ENCODE results near the gene DBF4.
A peak's percentile ranks its signal among the peaks of the same experiment; 100 is the strongest.
"Not testable (repeated sequence)": the region's sequence is repeated elsewhere in the genome, so short reads cannot be mapped to it uniquely, and the experiment has no call there.

The DBF4 gene

GRCh38 chr7:87876040-87876868 lies at the start of gene DBF4, which contains the start of gene SLC25A40:
Gene DBF4 (plus strand): TSS chr7:87876493. CDS start chr7:87876733, 240 bp downstream.
Gene SLC25A40 (minus strand): TSS chr7:87876360. CDS start chr7:87858727, 17,633 bp downstream.
- DNase-seq: peak; percentile 97

GRCh38 chr7:87828383-87828782 lies 47.9 kb upstream of the DBF4 start:
- not testable (repeated sequence) for DNase-seq

DNA sequence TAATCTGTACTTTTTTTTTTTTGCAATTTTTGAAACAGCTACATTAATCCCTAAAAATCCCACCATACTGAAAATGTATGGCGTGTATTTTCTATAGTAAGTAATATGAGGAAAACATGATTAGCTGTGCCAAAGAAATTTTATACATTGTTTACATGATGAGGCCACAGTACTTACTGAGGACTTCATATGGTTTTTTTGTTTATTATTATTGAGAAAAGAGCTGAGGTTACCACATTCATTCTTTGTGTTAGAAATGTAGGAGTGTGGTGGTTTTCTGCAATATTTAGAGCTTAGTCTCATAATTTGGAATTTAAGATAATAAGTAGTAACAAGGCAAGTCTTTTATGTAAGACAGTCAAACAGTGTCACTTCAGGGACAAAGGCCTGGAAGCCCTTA lies 45.2 kb upstream of the DBF4 start:
- DNase-seq: no peak

DNA sequence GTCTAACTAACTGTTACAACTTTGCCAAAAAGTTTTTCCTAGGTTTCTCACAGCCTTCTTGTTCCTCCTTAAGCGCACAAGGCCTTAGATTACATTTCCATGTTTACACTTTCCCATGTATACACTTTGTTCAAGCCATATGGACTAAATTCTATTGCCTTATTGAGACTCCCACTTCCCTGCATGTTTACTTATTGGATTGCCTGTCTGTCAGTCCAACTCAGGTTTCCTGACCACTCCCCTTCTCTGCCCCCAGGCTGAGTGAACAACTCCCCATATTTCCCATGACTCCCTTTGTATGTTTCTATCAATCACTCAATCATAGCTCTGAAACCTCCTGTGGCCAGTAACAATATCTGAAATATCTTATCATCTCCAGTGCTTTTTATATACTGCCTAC lies 43.2 kb upstream of the DBF4 start:
- DNase-seq: no peak

GRCh38 chr7:87837597-87837996 lies 38.7 kb upstream of the DBF4 start:
- DNase-seq: no peak

DNA sequence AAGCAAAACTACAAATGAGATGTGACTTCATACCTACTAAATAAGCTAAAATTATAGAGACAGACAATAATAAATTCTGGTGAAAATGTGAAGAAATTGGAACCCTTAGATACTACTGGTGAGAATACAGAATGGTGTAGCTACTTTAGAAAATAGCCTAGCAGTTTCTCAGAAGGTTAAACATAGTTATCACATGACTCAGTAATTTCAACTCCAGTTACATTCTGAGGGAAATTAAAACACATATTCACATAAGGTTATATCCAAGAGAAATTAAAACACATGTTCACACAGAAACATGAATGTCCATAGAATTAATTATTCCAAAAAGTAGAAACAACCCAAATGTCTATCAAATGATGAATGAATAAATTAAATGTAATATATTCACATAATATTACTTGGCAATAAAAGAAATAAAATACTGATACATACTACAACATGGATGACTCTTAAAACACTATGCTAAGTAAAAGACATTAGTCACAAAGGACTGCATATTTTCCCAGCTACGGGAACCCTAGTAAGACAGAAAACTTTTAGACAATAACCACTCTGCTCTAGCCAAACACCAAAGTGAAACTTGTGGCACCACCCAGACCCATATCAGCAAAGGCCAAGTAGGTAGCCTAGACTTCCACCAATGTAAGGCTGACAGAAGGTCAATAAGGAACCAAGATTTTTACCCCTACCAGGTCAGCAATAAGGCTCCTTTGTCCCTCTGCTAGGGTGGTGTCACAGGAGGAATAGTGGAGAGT lies 25.3 kb upstream of the DBF4 start:
- DNase-seq: no peak

GRCh38 chr7:87852306-87852705 lies 24.0 kb upstream of the DBF4 start:
- no peak for DNase-seq

DNA sequence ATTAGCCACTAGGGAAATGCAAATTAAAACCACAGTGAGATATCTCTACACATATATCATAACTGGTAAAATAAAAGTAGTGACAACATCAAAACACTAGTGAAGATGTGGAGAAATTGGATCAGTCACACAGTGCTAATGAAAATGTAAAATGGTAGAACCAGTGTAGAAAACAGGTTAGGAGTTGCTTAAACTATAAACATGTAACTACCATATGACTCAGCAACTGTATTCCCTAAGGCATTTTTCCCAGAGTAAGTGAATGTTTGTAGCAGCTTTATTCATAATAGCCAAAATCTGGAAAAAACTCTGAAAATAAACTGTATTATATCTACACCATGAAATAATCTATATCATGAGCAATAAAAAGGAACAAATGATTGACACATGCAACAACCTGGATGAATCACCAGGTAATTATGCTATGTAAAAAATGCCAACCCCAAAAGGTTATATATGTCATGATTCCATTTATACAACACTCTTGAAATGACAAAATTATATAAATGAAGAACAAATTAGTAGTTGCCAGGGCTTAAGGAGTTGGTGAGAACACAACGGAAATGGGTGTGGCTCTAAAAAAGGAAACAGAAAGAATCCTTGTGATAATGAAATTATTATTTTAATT lies 22.9 kb upstream of the DBF4 start:
- no peak for DNase-seq

DNA sequence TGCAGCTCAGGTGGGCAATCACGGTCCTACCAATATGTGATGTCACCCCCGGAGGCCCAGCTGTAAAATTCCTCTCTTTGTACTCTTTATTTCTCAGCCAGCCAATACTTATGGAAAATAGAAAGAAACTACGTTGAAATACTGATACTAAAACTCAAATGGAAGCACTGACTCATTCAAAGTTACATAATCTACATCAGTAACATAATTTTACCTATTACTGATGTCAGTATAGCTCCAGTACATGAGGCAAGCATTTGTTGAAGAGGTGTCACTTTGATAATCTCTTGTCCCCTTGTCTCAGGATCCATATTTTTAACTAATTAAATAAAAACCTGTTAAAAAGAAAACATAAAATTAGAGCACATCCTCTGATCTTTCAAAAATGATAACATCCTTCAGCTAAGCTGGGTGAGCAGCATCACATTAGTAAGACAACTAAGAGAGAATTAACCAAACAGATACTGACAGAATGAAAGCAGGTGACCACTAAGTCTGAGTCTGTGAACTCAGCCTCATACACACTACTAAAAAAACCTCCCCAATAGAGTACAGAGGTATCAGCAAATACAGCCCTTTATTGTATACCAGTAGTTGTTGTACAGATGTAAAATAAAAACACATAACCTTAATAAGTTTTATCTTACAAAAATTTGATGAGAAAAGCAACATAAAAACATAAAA lies 17.7 kb upstream of the DBF4 start:
- DNase-seq: no peak

- no peak for DNase-seq
These were observed 10.2 kb upstream of the DBF4 start for GRCh38 chr7:87866089-87866488.

- DNase-seq: not testable (repeated sequence)
These were observed 9.8 kb upstream of the DBF4 start for GRCh38 chr7:87866533-87866932.

- DNase-seq: no peak
These were observed 5.8 kb upstream of the DBF4 start for GRCh38 chr7:87870471-87870870.

DNA sequence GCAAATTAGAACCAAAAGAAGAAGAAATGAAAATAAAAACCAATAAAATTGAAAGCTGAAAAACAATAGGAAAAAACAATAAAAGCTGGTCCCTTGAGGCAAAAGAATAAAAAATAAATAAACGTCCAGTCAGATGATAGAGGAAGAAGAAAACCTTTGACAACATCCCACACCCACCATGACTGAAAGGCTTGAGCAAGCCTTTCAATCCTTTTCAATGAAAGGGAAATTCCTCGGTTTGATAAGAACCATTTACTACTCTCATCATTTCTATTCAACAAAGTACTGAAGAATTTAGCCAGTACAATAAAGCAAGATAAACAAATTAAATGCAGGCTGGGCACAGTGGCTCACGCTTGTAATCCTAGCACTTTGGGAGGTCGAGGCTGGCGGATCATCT lies 3.9 kb upstream of the DBF4 start:
- DNase-seq: no peak

GRCh38 chr7:87873328-87873727 lies 3.0 kb upstream of the DBF4 start:
- not testable (repeated sequence) for DNase-seq

GRCh38 chr7:87874066-87874465 lies 2.2 kb upstream of the DBF4 start:
- no peak for DNase-seq

- peak; percentile 21 for DNase-seq
These were observed 898 bp upstream of the DBF4 start for GRCh38 chr7:87875151-87876039.

DNA sequence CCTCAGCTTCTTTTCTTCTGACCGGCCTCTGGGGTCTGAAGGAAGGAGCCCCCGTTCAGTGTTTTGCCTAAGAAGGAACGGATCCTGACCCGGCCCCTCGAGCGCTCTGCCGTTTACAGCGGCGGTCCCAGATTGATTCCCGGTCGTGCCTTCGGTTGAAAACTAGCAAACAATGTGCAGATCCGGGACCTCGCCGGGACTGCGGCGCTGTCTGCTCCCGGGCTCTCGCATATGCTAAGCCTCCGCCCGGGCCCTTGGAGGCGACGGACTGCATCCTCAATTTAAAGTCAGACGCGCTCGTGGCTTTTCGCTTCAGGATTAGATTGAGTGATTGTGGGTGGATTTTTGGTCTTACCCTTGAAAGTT lies 559 bp downstream of the DBF4 start:
- DNase-seq: peak; percentile 62

- DNase-seq: no peak
These were observed 1.2 kb downstream of the DBF4 start for GRCh38 chr7:87877366-87878040.

- no peak for DNase-seq
These were observed 2.0 kb downstream of the DBF4 start for GRCh38 chr7:87878208-87878735.

DNA sequence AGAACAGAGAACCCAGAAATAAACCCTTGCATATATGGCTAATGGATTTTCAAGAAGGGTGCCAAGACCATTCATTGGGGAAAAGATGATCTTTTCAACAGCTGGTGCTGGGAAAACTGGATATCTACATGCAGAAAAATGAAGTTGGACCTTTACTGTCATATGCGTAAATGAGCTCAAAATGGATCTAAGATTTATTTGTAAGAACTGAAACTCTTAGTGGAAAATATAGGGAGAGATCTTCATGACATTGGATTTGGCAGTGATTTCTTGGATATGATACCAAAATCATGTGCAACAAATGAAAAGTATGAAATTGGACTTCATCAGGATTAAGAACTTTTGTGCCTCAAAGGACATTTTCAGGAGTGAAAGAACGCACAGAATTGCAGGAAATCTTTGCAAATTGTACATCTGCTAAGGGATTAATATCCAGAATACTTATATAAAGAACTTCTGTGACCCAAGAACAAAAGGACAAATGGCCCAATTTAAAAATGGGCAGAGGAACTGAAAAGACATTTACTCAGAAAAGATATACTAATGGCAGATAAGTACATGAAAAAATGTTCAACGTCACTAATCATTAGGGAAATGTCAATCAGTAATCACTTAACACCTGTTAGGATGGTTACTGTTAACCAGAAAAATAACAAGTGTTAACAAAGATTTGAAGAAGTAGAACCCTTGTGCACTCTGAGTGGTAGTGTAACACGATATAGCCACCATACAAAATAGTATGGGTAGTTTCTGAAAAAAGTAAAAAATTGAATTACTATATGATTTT lies 6.1 kb downstream of the DBF4 start:
- DNase-seq: no peak
